HepG2 (cell line): ENCODE measurements around the gene RAPGEF2. TPM values are rescaled to one million over a fixed set of nuclear protein-coding genes. Genes with fewer than 3 reads are reported as not detected.

Source experiments
- ATAC-seq: fragments of 200-7000 bp; cut with Tn5 transposase; 3 replicates; pipeline ENCODE4 v1.9.1; 2020; ENCODE audit warnings: mild to moderate bottlenecking, moderate library complexity
- BruUV-seq: library from RNA; stranded (reverse); fragments of 400-500 nt; replicated peaks from 2 replicates; lab custom pipeline; 2021; lab: Mats Ljungman, UMichigan
- CTCF ChIA-PET: fragments of 300-600 bp; formaldehyde crosslinking; extraction: SDS; loops from one replicate; lab custom pipeline; 2021; ENCODE audit warnings: low total read pairs, inconsistent platforms, low intra/inter-chr PET ratio; lab: Yijun Ruan, JAX
- POLR2A ChIA-PET: fragments of 350-600 bp; sonication (Branson Sonifier 250); formaldehyde crosslinking; loops from one replicate; lab custom pipeline; 2020; ENCODE audit warnings: antibody characterized with exemption, inconsistent platforms; lab: Yijun Ruan, JAX
- DNase-seq: peaks from one replicate; pipeline ENCODE4 v3.0.0-alpha.2; 2015; ENCODE audit warnings: low spot score
- FAIRE-seq: peaks from 3 replicates; lab custom pipeline; 2011; peaks lifted over from hg19 to GRCh38; lab: Jason Lieb, UNC
- H2AFZ ChIP-seq: one replicate; pipeline ENCODE4 v1.6.1; 2011; ENCODE audit warnings: low read length, inconsistent platforms
- H3K27ac ChIP-seq: fragments of 300-600 bp; 3 replicates; pipeline ENCODE4 v1.8.0; 2011; ENCODE audit warnings: mixed run types, mild to moderate bottlenecking, mixed read lengths, low read length, inconsistent platforms; ENCODE audit not compliant: insufficient read depth; ENCODE audit errors: extremely low read length
- H3K27me3 ChIP-seq, 2 experiments: fragments of 200-600 bp in 1 of 2; 2 replicates in 1 of 2; 3 replicates in 1 of 2; pipeline versions ENCODE4 v1.6.0 to v1.8.0; 2011; ENCODE audit warnings: low read length in 2 of 2, mild to moderate bottlenecking in 2 of 2, moderate library complexity in 2 of 2, inconsistent platforms in 1 of 2; ENCODE audit not compliant: insufficient read depth in 2 of 2, control insufficient read depth in 1 of 2
- H3K36me3 ChIP-seq, 2 experiments: fragments of 200-600 bp in 1 of 2; replicated peaks in 1 of 2; 2 replicates in 1 of 2; 3 replicates in 1 of 2; pipeline versions ENCODE4 v1.5.1 to v1.8.0; 2011; ENCODE audit warnings: low read length in 2 of 2, inconsistent platforms in 1 of 2; ENCODE audit not compliant: insufficient read depth in 2 of 2, control insufficient read depth in 1 of 2
- H3K4me1 ChIP-seq: 2 replicates; pipeline ENCODE4 v1.5.1; 2012; ENCODE audit warnings: low read length, inconsistent platforms; ENCODE audit not compliant: insufficient read depth
- H3K4me2 ChIP-seq: 2 replicates; pipeline ENCODE4 v1.6.0; 2011; ENCODE audit warnings: low read depth, low read length, inconsistent platforms
- H3K4me3 ChIP-seq, 3 experiments: fragments of 200-600 bp in 1 of 3; sonication (generic), shearing (Covaris generic) in 1 of 3; replicated peaks in 1 of 3; 2 replicates each; pipeline ENCODE4 v1.5.1; 2011 to 2016; ENCODE audit warnings: low read length in 3 of 3, inconsistent platforms in 2 of 3, low read depth in 2 of 3, mild to moderate bottlenecking in 2 of 3, control low read depth in 1 of 3, mixed read lengths in 1 of 3; ENCODE audit not compliant: insufficient read depth in 1 of 3
- H3K79me2 ChIP-seq: one replicate; pipeline ENCODE4 v1.6.1; 2011; ENCODE audit warnings: low read length, inconsistent platforms; ENCODE audit not compliant: insufficient read depth
- H3K9ac ChIP-seq: 2 replicates; pipeline ENCODE4 v1.6.0; 2011; ENCODE audit warnings: mild to moderate bottlenecking, low read depth, low read length, inconsistent platforms; ENCODE audit not compliant: insufficient read depth
- H3K9me3 ChIP-seq: 2 replicates; pipeline ENCODE4 v1.5.1; 2012; ENCODE audit warnings: mild to moderate bottlenecking, low read length
- H4K20me1 ChIP-seq: 2 replicates; pipeline ENCODE4 v1.6.0; 2011; ENCODE audit warnings: inconsistent platforms, mild to moderate bottlenecking, low read length, moderate library complexity; ENCODE audit not compliant: insufficient read depth
- AHR ChIP-seq: IDR thresholded peaks from 2 replicates; pipeline ENCODE4 v1.6.1; 2018; ENCODE audit warnings: missing genetic modification reagents, missing compliant biosample characterization
- ATF1 ChIP-seq: IDR thresholded peaks from 2 replicates; pipeline ENCODE4 v1.6.1; 2016; ENCODE audit warnings: mild to moderate bottlenecking, control low read depth
- CEBPB ChIP-seq: IDR thresholded peaks from 2 replicates; pipeline ENCODE4 v1.6.1; 2011; ENCODE audit warnings: low read depth, low read length, improper control_type of control experiment, borderline replicate concordance
- DNMT3B ChIP-seq: conservative IDR thresholded peaks from 2 replicates; pipeline ENCODE4 v1.6.1; 2016; ENCODE audit warnings: missing biosample characterization, control low read depth
- FUBP1 ChIP-seq: sonication (generic); formaldehyde crosslinking; IDR thresholded peaks from 2 replicates; pipeline ENCODE4 v1.5.1; 2020; ENCODE audit warnings: missing genetic modification reagents, mild to moderate bottlenecking, borderline replicate concordance
- GTF2F1 ChIP-seq: fragments of 150-350 bp; IDR thresholded peaks from 2 replicates; pipeline ENCODE4 v1.6.1; 2014; ENCODE audit warnings: low read length
- TBL1XR1 ChIP-seq: fragments of 150-350 bp; IDR thresholded peaks from 2 replicates; pipeline ENCODE4 v1.6.1; 2014; ENCODE audit warnings: borderline replicate concordance, low read length; ENCODE audit not compliant: partially characterized antibody
- ZNF142 ChIP-seq: sonication (generic); formaldehyde crosslinking; IDR thresholded peaks from 2 replicates; pipeline ENCODE4 v1.4.0; 2020; ENCODE audit warnings: missing genetic modification reagents
- ZNF337 ChIP-seq: sonication (generic); formaldehyde crosslinking; IDR thresholded peaks from 2 replicates; pipeline ENCODE4 v1.5.1; 2020; ENCODE audit warnings: missing genetic modification reagents, low read depth, mild to moderate bottlenecking, borderline replicate concordance
- ZNF546 ChIP-seq: sonication (generic); formaldehyde crosslinking; conservative IDR thresholded peaks from 2 replicates; pipeline ENCODE4 v1.8.1; 2023; ENCODE audit warnings: mild to moderate bottlenecking, missing genetic modification reagents
- ZNF567 ChIP-seq: sonication (generic); formaldehyde crosslinking; IDR thresholded peaks from 2 replicates; pipeline ENCODE4 v1.8.1; 2023; ENCODE audit warnings: mild to moderate bottlenecking, missing genetic modification reagents, borderline replicate concordance
- ZNF670 ChIP-seq: sonication (generic); formaldehyde crosslinking; IDR thresholded peaks from 2 replicates; pipeline ENCODE4 v1.8.0; 2022; ENCODE audit warnings: mild to moderate bottlenecking, missing genetic modification reagents, borderline replicate concordance
- WGBS: methylation state at CpG from one replicate; pipeline ENCODE4 v1.1.6; 2017; ENCODE audit warnings: low lambda C conversion rate; 5-methylcytosine and 5-hydroxymethylcytosine counted together
- in situ Hi-C: cut with HindIII; loops from 2 replicates; pipeline ENCODE4 v1.10.0; 2017; ENCODE audit warnings: low pct_unique_long_range_greater_than_20kb; ENCODE audit not compliant: extremely low pct_ligation_motif_present
- intact Hi-C: fragments of 100-400 bp; cut with micrococcal nuclease; formaldehyde crosslinking; loops from one replicate; pipeline ENCODE4 v1.10.0; 2022; ENCODE audit not compliant: unreplicated experiment
- polyA plus RNA-seq, 8 experiments: library from polyadenylated mRNA; depleted of rRNA in 3 of 8; stranded (reverse) in 7 of 8; unstranded in 1 of 8; fragments of >200 nt; fragmentation: Illumina TruSeq in 4 of 8; extraction: Trizol in 4 of 8; gene quantifications; 2 replicates each; pipeline versions ENCODE4 v1.2.1 to v1.2.3, GENCODE V29; 2011 to 2016; ENCODE audit warnings: low read depth in 4 of 8, missing spikeins in 1 of 8, mixed read lengths in 1 of 8; ENCODE audit not compliant: insufficient read depth in 1 of 8
- total RNA-seq, 5 experiments: library from RNA; depleted of rRNA; stranded (reverse); fragments of >200 nt; fragmentation: Illumina TruSeq; extraction: Trizol; gene quantifications; 2 replicates each; pipeline ENCODE4 v1.2.3, GENCODE V29; 2016; ENCODE audit warnings: low read depth in 1 of 5

The RAPGEF2 gene
- total and polyA plus RNA-seq, 2 of the 13 experiments (the other 11 are each of a cell fraction or from before 2014, with no cell fraction given) = 19.2 to 23.0 TPM

GRCh38 chr4:159349332-159349731, 246.5 kb downstream of the RAPGEF2 start:
- no peak for TF ChIP-seq TBL1XR1
- DNase-seq = no peak
- intact Hi-C loops (no loop called here), in situ Hi-C loops (no loop called here)
- CTCF ChIA-PET = no interaction called here
- Histone ChIP-seq H3K27ac (no peak overlapping the region), H3K27me3 (no peaks in the 10 kb centered on the region), H4K20me1 (no peaks in the 10 kb centered on the region), H2AFZ (no peak overlapping the region), H3K9me3 (no peaks in the 10 kb centered on the region), H3K4me3 (no peak overlapping the region), H3K36me3 (peaks cover 11 to 36% of the 10 kb centered on the region in 2 experiments), H3K4me2 (no peak overlapping the region), H3K4me1 (no peaks in the 10 kb centered on the region), H3K79me2 (no peaks in the 10 kb centered on the region), H3K9ac (no peak overlapping the region)
- POLR2A ChIA-PET = no interaction called here
- no peak for ATAC-seq
- WGBS = 95% methylated on average over 3 of the region's 3 CpGs
- BruUV-seq = no TSS peak
- FAIRE-seq = no peak

GRCh38 chr4:159352609-159353008, 249.7 kb downstream of the RAPGEF2 start:
- WGBS = 94% methylated on average over 7 of the region's 7 CpGs
- Histone ChIP-seq H3K9me3 (no peaks in the 10 kb centered on the region), H3K9ac (no peak overlapping the region), H3K27me3 (no peaks in the 10 kb centered on the region), H3K27ac (no peak overlapping the region), H3K4me1 (no peaks in the 10 kb centered on the region), H4K20me1 (no peaks in the 10 kb centered on the region), H2AFZ (no peak overlapping the region), H3K36me3 (peaks cover 13 to 42% of the 10 kb centered on the region in 2 experiments), H3K4me3 (no peak overlapping the region), H3K79me2 (no peaks in the 10 kb centered on the region), H3K4me2 (no peak overlapping the region)
- no TSS peak for BruUV-seq
- CTCF ChIA-PET = no interaction called here
- POLR2A ChIA-PET = no interaction called here
- intact Hi-C loops = no loop called here
- ATAC-seq (no peak), FAIRE-seq (no peak), DNase-seq (no peak)
- in situ Hi-C loops = no loop called here
- TF ChIP-seq AHR (CRISPR knock-in tag) (no peak), FUBP1 (CRISPR knock-in tag) (no peak), ZNF567 (no peak), GTF2F1 (no peak), DNMT3B (CRISPR knock-in tag) (no peak), ZNF337 (no peak), ZNF670 (CRISPR knock-in tag) (no peak), ZNF546 (CRISPR knock-in tag) (no peak), CEBPB (no peak), ZNF142 (CRISPR knock-in tag) (no peak), ATF1 (no peak)
